CD4-positive, alpha-beta T cell treated with Interleukin-21 for 1 hour (primary cell): ENCODE measurements around the gene GRIN2C.

Experiments used
- DNase-seq: peaks from one replicate; pipeline ENCODE4 v3.0.0-alpha.2; 2020

GRIN2C gene

GRCh38 chr17:74863420-74864296 is 4.0 kb upstream of the GRIN2C start:
- no peak for DNase-seq

- no peak for DNase-seq
Observed at GRCh38 chr17:74862919-74863318, 3.2 kb upstream of the GRIN2C start.

GRCh38 chr17:74862108-74862901 is 2.6 kb upstream of the GRIN2C start:
- DNase-seq, result peak; percentile 72

- no peak for DNase-seq
Observed at GRCh38 chr17:74861662-74862107, 2.0 kb upstream of the GRIN2C start.

- DNase-seq, result no peak
Observed at GRCh38 chr17:74860872-74861661, 1.4 kb upstream of the GRIN2C start.

GRCh38 chr17:74860229-74860871 is 665 bp upstream of the GRIN2C start:
- DNase-seq, result no peak

GRCh38 chr17:74858672-74859458 is 820 bp downstream of the GRIN2C start:
- DNase-seq, result no peak

GRCh38 chr17:74857191-74857590 is 2.5 kb downstream of the GRIN2C start:
- no peak for DNase-seq

- DNase-seq, result no peak
Observed at GRCh38 chr17:74856112-74856511, 3.6 kb downstream of the GRIN2C start.

GRCh38 chr17:74855323-74855722 is 4.4 kb downstream of the GRIN2C start:
- DNase-seq, result no peak

- DNase-seq, result no peak
Observed at GRCh38 chr17:74854792-74855191, 4.9 kb downstream of the GRIN2C start.

GRCh38 chr17:74853669-74854068 is 6.0 kb downstream of the GRIN2C start:
- no peak for DNase-seq

- DNase-seq, result no peak
Observed at GRCh38 chr17:74853048-74853397, 6.7 kb downstream of the GRIN2C start.

GRCh38 chr17:74852237-74853047 is 7.2 kb downstream of the GRIN2C start:
- DNase-seq, result peak; percentile 68

GRCh38 chr17:74851612-74852236 is 8.0 kb downstream of the GRIN2C start:
- no peak for DNase-seq

GRCh38 chr17:74850914-74851313 is 8.8 kb downstream of the GRIN2C start:
- no peak for DNase-seq

GRCh38 chr17:74850310-74850709 is 9.4 kb downstream of the GRIN2C start:
- DNase-seq, result no peak

- no peak for DNase-seq
Observed at GRCh38 chr17:74848656-74849399, 10.9 kb downstream of the GRIN2C start.

GRCh38 chr17:74846621-74847020 is 13.1 kb downstream of the GRIN2C start:
- no peak for DNase-seq

- no peak for DNase-seq
Observed at GRCh38 chr17:74843352-74843627, 16.4 kb downstream of the GRIN2C start.
